NB4 (cell line): ENCODE data around the gene RCAN3.

Experiments
- DNase-seq: peaks from one replicate; pipeline ENCODE4 v3.0.0; 2010; ENCODE audit warnings: low read depth
- H3K4me3 ChIP-seq: one replicate; pipeline ENCODE4 v1.5.1; 2011; ENCODE audit warnings: mild to moderate bottlenecking, low read depth, low read length, moderate library complexity
- MYC ChIP-seq: IDR thresholded peaks from 2 replicates; pipeline ENCODE4 v1.6.1; 2011; ENCODE audit warnings: low read depth, low read length
- POLR2A ChIP-seq: IDR thresholded peaks from 2 replicates; pipeline ENCODE4 v1.6.1; 2011; ENCODE audit warnings: mild to moderate bottlenecking; ENCODE audit not compliant: insufficient read length; ENCODE audit errors: extremely low read depth
- TF ChIP-seq, protein P1 (sequence below): IDR thresholded peaks from one replicate; pipeline ENCODE4 v1.5.1; 2012; ENCODE audit warnings: low read depth, low read length
- TF ChIP-seq, protein P2 (sequence below): IDR thresholded peaks from 2 replicates; pipeline ENCODE4 v1.6.1; 2011; ENCODE audit warnings: low read depth, low read length

The RCAN3 gene

DNA sequence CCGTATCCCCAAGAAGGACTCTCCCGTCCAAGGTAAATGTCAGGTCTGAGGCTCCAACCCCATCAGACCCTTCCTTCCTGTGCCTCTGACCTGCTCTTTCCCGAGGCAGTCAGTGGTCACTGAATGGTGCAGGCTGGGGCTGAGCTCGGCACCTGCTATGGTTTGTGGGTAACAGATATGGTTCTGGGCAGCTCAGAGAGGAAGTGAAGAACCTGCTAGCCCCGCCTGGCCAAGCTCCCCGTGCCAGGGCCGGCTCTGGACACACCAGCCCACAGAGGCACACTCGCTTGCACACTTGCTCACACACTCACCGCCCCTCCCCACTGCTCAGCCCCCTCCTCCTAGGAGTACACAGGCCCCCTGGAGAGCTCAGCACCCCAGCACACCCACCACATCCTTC is 69.7 kb downstream of the RCAN3 start:
- peak; percentile 15 for DNase-seq
- TF ChIP-seq POLR2A (no peak), MYC (no peak)
- TF ChIP-seq, protein P1, sequence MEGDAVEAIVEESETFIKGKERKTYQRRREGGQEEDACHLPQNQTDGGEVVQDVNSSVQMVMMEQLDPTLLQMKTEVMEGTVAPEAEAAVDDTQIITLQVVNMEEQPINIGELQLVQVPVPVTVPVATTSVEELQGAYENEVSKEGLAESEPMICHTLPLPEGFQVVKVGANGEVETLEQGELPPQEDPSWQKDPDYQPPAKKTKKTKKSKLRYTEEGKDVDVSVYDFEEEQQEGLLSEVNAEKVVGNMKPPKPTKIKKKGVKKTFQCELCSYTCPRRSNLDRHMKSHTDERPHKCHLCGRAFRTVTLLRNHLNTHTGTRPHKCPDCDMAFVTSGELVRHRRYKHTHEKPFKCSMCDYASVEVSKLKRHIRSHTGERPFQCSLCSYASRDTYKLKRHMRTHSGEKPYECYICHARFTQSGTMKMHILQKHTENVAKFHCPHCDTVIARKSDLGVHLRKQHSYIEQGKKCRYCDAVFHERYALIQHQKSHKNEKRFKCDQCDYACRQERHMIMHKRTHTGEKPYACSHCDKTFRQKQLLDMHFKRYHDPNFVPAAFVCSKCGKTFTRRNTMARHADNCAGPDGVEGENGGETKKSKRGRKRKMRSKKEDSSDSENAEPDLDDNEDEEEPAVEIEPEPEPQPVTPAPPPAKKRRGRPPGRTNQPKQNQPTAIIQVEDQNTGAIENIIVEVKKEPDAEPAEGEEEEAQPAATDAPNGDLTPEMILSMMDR = no peak
- TF ChIP-seq, protein P2, sequence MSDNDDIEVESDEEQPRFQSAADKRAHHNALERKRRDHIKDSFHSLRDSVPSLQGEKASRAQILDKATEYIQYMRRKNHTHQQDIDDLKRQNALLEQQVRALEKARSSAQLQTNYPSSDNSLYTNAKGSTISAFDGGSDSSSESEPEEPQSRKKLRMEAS = no peak
- H3K4me3 ChIP-seq = no peak overlapping the region

DNA sequence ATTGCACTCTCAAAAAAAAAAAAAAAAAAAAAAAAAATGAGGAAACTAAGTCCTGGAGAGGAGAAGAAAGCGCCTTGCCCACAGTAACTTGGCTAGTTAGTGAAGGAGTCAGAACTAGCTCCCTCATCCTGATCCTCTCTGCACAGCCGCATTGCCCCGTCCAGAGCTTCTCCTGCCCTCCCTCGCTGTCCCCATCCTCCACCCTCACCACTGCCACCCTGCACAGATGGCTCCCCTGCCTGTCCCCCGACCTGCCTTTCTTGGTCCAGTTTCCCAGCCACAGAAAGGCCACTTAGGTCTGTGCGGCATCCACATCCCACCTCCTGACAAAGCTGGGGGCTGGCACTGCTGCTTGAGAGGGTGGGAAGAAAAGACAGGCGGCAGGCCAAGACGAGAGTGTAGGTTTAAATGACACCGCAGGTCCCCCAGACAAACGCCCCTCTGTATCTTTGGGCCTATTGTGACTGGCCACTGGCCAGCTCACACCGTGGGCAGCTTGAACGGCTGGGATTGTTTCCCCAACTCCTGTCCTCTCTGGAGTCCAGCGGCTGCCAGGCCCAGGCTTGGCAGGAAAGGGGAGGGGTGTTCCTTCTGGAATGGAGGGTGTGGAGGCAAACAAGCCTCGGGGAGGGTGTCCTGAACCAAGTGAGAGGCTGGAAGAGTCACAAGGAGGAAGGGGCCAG is 73.4 kb downstream of the RCAN3 start:
- TF ChIP-seq, protein P2 = no peak
- TF ChIP-seq, protein P1 = no peak
- no peak for TF ChIP-seq POLR2A
- TF ChIP-seq MYC = no peak
- no peak for DNase-seq
- no peak overlapping the region for H3K4me3 ChIP-seq

DNA sequence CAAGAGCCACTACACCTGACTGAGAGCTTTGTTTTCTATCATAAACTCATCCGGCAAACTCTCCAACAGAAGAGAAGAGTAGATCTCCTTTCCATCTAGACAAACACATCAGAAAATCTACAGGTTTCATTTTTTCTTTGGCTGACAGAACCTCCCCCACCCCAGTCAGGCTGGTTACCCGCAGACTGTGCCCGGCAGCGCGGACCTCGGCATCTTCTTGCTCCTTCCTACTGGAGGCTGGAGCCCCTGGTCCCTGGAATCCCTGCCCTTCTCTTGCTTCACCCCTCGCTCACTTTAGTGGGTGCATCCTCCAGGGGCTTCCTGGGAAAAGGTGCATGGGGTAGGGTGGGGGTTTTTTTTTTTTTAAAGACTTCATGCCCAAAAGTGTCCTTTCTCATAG is 76.2 kb downstream of the RCAN3 start:
- no peak overlapping the region for H3K4me3 ChIP-seq
- no peak for DNase-seq
- TF ChIP-seq, protein P1 = no peak
- TF ChIP-seq MYC (no peak), POLR2A (no peak)
- TF ChIP-seq, protein P2 = no peak

DNA sequence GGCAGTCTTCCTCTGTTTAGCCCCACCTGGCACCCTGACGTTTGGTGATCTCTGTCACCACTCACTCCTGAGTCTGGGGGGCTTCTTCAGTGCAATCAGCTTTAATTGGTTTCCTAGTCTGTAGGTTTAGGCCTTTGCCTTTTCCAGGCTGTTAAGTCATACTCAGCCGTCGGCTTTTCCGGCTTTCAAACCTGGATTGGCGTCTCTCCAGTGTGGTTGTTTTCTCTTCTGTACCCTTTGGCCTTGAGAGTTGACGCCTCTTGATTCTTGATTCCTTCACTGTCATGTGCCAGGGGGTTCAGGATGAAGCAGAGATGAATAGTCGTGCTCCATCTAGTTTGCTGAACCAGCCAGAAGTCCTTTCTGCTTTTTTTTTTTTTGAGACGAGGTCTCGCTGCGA is 78.1 kb downstream of the RCAN3 start:
- no peak for TF ChIP-seq POLR2A
- TF ChIP-seq, protein P2 = no peak
- TF ChIP-seq, protein P1 = no peak
- TF ChIP-seq MYC = no peak

DNA sequence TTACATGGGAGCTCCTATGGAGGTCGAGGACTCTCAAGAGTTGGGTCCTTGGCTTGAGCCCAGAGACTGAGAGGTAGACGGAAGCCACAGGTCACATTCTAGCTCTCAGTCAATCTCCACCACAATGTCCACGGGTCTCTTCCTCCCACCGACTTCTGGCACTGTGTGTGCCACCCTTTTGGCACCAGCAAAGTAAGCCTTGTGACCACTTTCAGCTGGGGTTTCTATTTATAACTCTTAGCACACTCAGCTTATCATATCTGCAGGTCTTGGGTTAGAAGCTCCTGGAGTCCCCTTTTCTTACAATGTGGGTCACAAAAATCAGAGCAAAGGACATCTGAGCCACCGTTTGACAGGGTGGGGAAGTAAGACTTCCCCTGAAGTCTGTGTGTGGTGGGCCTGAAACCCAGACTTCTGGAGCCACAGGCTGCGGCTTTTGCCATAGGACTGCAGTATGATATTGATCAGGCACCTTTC is 81.6 kb downstream of the RCAN3 start:
- no peak overlapping the region for H3K4me3 ChIP-seq
- TF ChIP-seq MYC = no peak
- TF ChIP-seq, protein P1 = no peak
- TF ChIP-seq, protein P2 = no peak
- no peak for TF ChIP-seq POLR2A
- DNase-seq = no peak

More for the DNA sequence above, 78.1 kb downstream of the RCAN3 start:
- DNase-seq = no peak
- no peak overlapping the region for H3K4me3 ChIP-seq
